Measurements from ENCODE around the gene ST7.

DNA sequence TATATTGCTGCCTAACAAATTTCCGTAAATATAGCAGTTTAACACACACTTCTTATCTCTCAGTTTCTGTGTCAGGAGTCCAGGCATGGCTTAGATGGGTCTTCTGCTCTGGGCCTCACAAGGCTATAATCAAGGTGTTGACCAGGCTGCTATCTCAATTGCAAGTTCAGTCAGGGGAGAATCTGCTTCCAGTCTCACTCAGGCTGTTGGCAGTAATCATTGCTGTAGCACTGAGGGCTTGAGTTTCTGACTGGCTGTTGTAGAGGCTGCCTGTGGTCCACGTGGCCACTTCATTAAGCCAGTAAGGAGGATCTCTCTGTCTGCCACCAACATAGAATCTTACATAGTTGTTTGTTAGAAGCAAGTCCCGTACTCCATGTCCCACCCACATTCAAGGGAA, 138.4 kb downstream of the ST7 start:
- no peak for TF ChIP-seq TEAD4 (IDR thresholded peaks at IDR 0.05; ENCODE audit: low read depth, low read length)
- TF ChIP-seq, protein P1, sequence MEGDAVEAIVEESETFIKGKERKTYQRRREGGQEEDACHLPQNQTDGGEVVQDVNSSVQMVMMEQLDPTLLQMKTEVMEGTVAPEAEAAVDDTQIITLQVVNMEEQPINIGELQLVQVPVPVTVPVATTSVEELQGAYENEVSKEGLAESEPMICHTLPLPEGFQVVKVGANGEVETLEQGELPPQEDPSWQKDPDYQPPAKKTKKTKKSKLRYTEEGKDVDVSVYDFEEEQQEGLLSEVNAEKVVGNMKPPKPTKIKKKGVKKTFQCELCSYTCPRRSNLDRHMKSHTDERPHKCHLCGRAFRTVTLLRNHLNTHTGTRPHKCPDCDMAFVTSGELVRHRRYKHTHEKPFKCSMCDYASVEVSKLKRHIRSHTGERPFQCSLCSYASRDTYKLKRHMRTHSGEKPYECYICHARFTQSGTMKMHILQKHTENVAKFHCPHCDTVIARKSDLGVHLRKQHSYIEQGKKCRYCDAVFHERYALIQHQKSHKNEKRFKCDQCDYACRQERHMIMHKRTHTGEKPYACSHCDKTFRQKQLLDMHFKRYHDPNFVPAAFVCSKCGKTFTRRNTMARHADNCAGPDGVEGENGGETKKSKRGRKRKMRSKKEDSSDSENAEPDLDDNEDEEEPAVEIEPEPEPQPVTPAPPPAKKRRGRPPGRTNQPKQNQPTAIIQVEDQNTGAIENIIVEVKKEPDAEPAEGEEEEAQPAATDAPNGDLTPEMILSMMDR (IDR thresholded peaks at IDR 0.05; ENCODE audit: control extremely low read depth in 1 of 3, insufficient read depth in 1 of 3, low read depth in 1 of 3, low read length in 3 of 3) = no peak

Measured in H1 (cell line).